Measurements from ENCODE around the gene SPOP.
"Not testable (repeated sequence)": the region's sequence is repeated elsewhere in the genome, so short reads cannot be mapped to it uniquely, and the experiment has no call there.

SPOP gene

GRCh38 chr17:49551221-49552069 is 126.5 kb downstream of the SPOP start:
- DNase-seq (ENCODE audit: insufficient read length, low spot score) (no peak), FAIRE-seq (no peak)
- TF ChIP-seq POLR2A (IDR thresholded peaks at IDR 0.05; ENCODE audit: low read depth, low read length): no peak

- DNase-seq (ENCODE audit: insufficient read length, low spot score); FAIRE-seq: not testable (repeated sequence)
Observed at GRCh38 chr17:49550764-49551163, 127.1 kb downstream of the SPOP start.

- no peak for FAIRE-seq
- DNase-seq (ENCODE audit: insufficient read length, low spot score): no peak
- TF ChIP-seq POLR2A (IDR thresholded peaks at IDR 0.05; ENCODE audit: low read depth, low read length): no peak
Observed at GRCh38 chr17:49549691-49550678, 127.9 kb downstream of the SPOP start.

- FAIRE-seq (no peak), DNase-seq (ENCODE audit: insufficient read length, low spot score) (no peak)
- TF ChIP-seq POLR2A (IDR thresholded peaks at IDR 0.05; ENCODE audit: low read depth, low read length): no peak
Observed at GRCh38 chr17:49549311-49549605, 128.6 kb downstream of the SPOP start.

Data from H54 (cell line).